Uterine smooth muscle cell (primary cell): ENCODE measurements around the gene TLNRD1. TPM values are rescaled to one million over a fixed set of nuclear protein-coding genes. Genes with fewer than 3 reads are reported as not detected.

Source experiments
- total RNA-seq: library from RNA; depleted of rRNA; stranded (reverse); fragments of >200 nt; gene quantifications from 2 replicates; pipeline ENCODE4 v1.2.3, GENCODE V29; 2014

The TLNRD1 gene
- 8.7 and 9.7 TPM in 2 replicates for total RNA-seq

GRCh38 chr15:81000624-81001151, at the start of gene TLNRD1:
TLNRD1 (plus strand) TSS chr15:81000923; CDS start chr15:81002272, 1,349 bp downstream.

DNA sequence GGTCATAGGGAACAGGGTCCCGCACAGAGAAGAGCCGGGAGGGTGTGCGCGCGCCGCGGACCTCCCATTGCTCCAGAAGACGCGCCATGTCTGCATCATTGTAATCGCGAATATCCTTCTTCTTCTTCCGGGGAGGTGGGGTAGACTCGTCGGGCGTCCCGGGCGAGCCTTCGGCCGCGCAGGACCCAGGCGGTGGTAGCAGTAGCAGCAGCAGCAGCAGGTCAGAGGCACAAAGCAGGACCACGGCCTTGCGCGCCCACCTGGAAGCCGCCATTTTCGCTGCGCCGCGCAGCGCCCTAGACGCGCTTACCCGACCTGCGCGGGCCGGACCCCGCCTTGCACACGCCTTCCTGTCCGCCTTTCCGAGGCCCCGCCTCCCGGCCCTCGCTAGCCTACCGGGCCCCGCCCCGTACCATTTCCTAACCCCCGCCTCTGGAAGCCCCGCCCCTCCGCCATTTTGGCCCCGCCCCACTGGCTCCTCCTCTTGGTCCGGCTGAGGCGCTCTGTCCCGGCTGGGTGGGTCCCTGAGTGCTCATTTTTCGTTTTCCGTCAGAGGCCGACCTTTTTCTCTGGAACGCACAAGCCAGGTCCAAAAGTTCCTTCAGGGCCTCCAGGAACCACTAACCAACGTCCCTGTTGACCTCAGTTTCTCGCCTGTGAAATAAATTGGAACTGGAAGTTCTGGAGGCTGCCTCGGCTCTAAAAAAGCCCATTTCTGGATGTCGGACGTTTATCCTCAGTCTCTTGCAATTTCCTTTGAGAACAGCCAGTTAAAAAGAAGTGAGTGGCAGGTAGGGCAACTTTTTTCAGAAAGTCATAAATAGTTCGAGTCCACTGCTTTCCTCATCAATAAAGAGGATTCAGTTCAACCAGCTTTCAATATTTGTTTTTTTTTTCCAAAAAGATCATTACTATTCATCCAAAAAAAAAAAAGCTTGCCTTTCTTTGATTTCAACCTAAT, 10.9 kb upstream of the TLNRD1 start, which contains the start of gene MESD:
Gene MESD (minus strand): TSS at position 302 of the 961 bp plus-strand sequence. CDS start 28 bp downstream, at position 274.

Other genes starting within 250 kb of the TLNRD1 start
- gene CEMIP, start 221.6 kb upstream of the TLNRD1 start, total RNA-seq, result 5.0 and 14.6 TPM in 2 replicates
- gene MESD, start 11.1 kb upstream of the TLNRD1 start, total RNA-seq, result 19.4 and 24.4 TPM in 2 replicates
- 0.12 and 0.66 TPM in 2 replicates for gene CFAP161, start 133.3 kb downstream of the TLNRD1 start, total RNA-seq
- gene IL16, start 196.0 kb downstream of the TLNRD1 start, total RNA-seq, result 0.22 and 0.25 TPM in 2 replicates